ENCODE measurements around the gene BCAS1.

Gene BCAS1

DNA sequence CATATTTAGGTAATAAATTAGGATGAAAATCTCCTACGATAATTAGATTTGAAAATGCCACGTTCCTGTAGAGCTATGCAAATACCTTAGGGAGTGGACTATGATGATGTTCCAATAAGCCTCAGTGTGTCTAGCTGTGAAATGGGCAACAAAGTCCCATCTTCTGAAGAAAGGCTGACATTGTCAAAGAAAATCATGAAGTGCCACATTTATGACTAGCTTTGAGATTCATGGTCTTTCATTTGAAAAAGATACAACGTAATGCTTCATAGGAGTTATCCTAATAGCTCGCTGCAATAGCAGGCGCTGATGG is 23.8 kb upstream of the BCAS1 start:
- no peak for TF ChIP-seq CTCF (conservative IDR thresholded peaks at IDR 0.05; ENCODE audit: control insufficient read depth, insufficient read depth, low read depth, low read length)
- H3K4me3 ChIP-seq (ENCODE audit: control insufficient read depth, low read depth, low read length) = no peak overlapping the region
- no peak for DNase-seq (ENCODE audit: low read depth)

DNA sequence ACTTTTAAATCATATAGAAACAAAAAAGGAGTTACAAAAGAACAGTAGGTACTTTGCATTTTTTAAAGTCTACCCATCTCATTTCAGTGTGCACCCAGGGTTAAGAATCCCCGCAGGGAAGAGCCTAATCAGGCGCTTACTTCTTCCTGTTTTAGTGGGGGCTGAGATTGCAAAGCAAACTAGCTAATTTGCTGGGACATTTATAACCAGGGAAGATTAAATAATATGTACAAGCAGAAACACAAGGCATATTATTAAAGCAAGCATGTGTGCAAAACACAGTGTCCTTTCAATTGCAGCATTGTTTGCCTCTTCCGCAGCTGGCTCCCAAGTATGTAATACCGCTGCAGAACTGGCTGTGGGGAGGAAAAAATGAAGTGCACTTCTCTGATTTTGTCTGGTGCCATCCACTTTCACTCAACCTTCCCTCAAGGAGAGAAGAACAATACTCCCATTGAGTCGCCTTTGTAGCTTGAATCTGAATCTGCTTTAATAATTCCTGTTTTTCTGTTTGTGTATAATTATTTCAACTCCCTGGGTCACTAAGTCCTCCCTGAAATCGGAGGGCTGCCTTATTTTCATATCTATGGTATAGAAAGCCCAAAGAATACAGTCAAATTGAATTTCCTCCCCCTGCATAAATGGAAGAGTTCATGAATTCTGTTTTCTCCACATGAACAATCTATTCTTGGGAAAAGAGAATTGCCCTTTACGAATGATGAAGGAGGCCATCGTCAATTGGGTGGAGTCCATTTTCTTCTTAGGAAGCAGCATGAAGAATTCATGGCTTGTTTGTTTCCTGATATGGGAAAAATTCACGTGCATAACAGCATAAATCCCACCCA is 23.3 kb upstream of the BCAS1 start:
- DNase-seq (ENCODE audit: low read depth) = no peak
- TF ChIP-seq CTCF (conservative IDR thresholded peaks at IDR 0.05; ENCODE audit: control insufficient read depth, insufficient read depth, low read depth, low read length) = no peak
- no peak overlapping the region for H3K4me3 ChIP-seq (ENCODE audit: control insufficient read depth, low read depth, low read length)

GRCh38 chr20:54092021-54092420 is 21.6 kb upstream of the BCAS1 start:
- no peak for TF ChIP-seq CTCF (conservative IDR thresholded peaks at IDR 0.05; ENCODE audit: control insufficient read depth, insufficient read depth, low read depth, low read length)
- no peak overlapping the region for H3K4me3 ChIP-seq (ENCODE audit: control insufficient read depth, low read depth, low read length)
- no peak for DNase-seq (ENCODE audit: low read depth)

DNA sequence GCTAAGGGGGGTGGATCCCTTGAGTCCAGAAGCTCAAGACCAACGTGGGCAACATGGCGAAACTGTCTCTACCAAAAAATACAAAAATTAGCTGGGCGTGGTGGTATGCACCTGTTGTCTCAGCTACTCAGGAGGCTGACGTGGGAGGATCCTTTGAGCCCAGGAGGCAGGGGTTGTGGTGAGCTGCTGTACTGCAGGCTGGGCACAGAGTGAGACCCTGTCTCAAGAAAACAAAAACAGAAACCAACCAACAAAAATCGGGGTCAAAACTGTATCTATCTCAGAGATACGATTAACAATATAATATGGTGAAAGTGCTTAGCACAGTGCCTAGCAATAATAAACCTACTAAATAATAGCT is 20.7 kb upstream of the BCAS1 start:
- no peak overlapping the region for H3K4me3 ChIP-seq (ENCODE audit: control insufficient read depth, low read depth, low read length)
- TF ChIP-seq CTCF (conservative IDR thresholded peaks at IDR 0.05; ENCODE audit: control insufficient read depth, insufficient read depth, low read depth, low read length) = no peak
- no peak for DNase-seq (ENCODE audit: low read depth)

DNA sequence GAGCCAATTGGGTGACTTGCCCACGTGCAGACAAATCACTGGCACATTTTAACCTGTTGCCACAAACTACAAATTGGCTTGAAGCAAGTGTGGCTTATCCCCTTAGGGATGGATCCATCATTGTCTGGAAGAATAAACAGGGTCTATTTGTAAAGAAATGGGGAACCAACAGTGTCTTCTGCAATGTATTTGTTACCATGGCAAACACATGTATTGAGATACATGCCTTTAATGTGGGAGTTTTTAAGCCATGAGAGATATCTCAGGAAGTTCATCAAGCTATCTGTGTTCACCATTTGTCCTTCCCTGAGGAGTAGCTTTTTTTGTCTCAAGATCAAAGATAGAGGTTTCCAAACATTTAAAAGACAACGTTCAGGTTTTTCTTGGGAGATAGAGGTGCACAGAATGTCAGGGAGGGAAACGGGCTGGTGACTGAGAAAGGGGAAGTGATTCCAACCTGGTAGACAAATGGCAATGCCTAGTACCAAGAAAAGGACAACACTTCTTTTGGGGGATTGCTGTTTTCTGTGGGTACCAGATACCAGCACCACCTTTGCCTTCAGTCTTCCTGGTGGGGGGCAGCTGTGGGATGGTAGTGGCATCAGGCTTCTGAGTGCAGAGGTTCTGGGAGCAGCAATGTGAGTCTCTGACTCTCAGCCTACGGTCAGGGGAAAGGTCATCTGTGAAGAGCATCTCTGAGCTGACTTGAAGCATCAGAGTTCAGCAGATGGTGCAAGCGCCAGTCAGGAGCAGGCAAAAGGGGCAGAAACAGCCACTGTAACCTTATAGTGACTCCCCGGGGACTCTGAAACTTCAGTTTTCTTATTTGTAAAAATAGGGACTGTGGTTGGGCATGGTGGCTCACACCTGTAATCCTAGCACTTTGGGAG is 20.1 kb upstream of the BCAS1 start:
- no peak for TF ChIP-seq CTCF (conservative IDR thresholded peaks at IDR 0.05; ENCODE audit: control insufficient read depth, insufficient read depth, low read depth, low read length)
- no peak overlapping the region for H3K4me3 ChIP-seq (ENCODE audit: control insufficient read depth, low read depth, low read length)
- DNase-seq (ENCODE audit: low read depth) = no peak

DNA sequence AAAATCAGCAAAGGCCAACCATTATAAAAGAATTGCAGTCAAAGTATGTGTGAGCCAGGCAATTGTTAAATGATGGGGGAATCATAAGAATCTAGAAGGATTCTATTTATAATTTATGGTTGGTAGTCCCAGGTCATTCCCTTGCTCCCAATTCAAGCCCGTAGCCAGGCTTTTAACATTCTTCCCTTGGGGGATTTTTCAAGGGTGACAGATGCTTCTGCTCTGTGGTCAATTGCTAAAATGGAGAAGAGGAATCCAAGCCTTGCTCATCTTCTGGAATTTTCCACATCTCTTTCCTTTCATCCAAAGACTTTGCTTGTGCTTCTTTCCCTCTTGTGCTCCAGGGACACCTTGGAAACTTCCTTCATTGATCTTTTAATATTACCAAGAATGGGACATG is 18.0 kb upstream of the BCAS1 start:
- no peak for TF ChIP-seq CTCF (conservative IDR thresholded peaks at IDR 0.05; ENCODE audit: control insufficient read depth, insufficient read depth, low read depth, low read length)
- no peak for DNase-seq (ENCODE audit: low read depth)

More for the DNA sequence above, 18.0 kb upstream of the BCAS1 start:
- H3K4me3 ChIP-seq (ENCODE audit: control insufficient read depth, low read depth, low read length) = no peak overlapping the region

Data from fibroblast of mammary gland (primary cell).